ENCODE data around the gene TNFRSF4. TPM values are rescaled to one million over a fixed set of nuclear protein-coding genes. Genes with fewer than 3 reads are reported as not detected.

The TNFRSF4 gene
- total RNA-seq, 1 donor from 2014 or later: 788 TPM

DNA sequence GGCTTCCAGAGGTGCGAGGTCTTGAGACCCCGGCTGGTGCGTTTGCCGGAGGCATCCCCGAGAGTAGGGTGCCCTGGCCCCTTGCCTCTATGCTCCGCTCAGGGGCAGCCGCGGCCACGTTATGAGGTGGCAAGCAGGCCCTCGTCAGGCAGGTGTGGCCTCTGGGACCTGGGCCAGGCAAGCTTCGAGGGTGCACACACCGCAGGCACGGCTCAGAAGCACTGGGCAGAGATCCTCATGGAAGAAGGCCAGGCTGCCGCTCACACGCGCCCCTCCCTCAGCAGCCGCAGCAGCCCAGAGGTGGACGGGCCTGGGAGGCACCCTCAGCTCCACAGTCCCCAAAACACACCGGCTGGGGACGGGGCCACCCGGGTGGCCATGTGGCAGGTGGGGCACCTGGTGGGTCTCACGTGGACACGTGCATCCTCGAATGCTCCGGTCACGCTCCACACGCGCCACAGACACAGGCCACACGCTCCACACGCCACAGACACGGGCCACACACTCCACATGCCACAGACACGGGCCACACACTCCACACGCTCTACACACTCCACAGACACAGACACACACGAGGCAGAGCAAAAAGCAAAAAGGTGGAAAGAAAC lies 11.4 kb upstream of the TNFRSF4 start:
- Mint-ChIP-seq H3K27me3 (ENCODE audit: insufficient read depth) (no peaks in the 10 kb centered on the region), H3K9me3 (no peaks in the 10 kb centered on the region), H3K4me3 (peak overlapping the region; percentile 11), H3K36me3 (ENCODE audit: low read depth) (peaks cover 40% of the 10 kb centered on the region), H3K27ac (peak overlapping the region; percentile 34), H3K4me1 (ENCODE audit: low read depth) (peaks cover 18% of the 10 kb centered on the region)
- intact Hi-C loops (cut with micrococcal nuclease): no loop called here
- no peak for DNase-seq (ENCODE audit: low spot score)

DNA sequence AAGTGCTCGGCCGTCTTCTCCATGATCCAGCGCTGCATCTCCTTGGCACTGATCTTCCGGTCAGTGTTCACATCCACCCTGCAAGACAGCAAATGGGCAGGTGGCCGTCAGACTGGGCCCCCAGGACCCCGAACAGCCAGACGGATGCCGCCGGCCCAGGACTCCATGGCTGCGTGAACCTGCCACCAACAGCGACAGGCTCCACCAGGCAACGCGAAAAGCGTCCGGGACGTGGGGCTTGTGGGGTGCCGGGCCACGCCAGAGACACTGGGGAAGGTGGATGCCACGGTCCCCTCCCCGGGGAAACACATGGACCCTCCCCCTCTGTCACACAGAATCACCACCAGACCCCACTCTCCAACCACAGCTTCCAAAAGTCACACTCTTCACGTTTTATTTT lies 9.9 kb upstream of the TNFRSF4 start:
- Mint-ChIP-seq H3K4me1 (ENCODE audit: low read depth) (peaks cover 12% of the 10 kb centered on the region), H3K9me3 (no peaks in the 10 kb centered on the region), H3K4me3 (no peak overlapping the region), H3K27me3 (ENCODE audit: insufficient read depth) (no peaks in the 10 kb centered on the region), H3K36me3 (ENCODE audit: low read depth) (peaks cover 40% of the 10 kb centered on the region), H3K27ac (no peak overlapping the region)
- no peak for DNase-seq (ENCODE audit: low spot score)
- intact Hi-C loops (cut with micrococcal nuclease): no loop called here

DNA sequence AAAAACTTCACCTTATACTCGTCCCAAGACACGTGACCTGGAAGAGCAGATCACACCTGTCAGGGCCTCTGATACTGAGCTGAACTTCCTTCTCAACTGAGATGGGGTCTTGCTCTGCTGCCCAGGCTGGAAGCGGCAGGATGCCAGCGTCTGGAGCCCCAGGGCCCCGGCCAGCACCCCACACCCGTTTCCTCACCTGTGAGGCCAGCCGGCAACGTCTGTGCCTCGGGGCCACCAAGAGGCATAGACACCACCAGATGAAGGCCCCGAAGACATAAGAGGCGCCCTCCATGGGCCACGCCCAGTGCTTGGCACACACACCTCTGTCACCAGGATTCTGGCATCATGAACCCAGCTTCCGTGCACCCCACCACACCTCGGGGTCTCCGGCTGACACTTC lies 9.4 kb upstream of the TNFRSF4 start:
- Mint-ChIP-seq H3K4me3 (no peak overlapping the region), H3K27me3 (ENCODE audit: insufficient read depth) (no peaks in the 10 kb centered on the region), H3K9me3 (no peaks in the 10 kb centered on the region), H3K27ac (peak overlapping the region; percentile 53), H3K36me3 (ENCODE audit: low read depth) (peaks cover 40% of the 10 kb centered on the region), H3K4me1 (ENCODE audit: low read depth) (peaks cover 15% of the 10 kb centered on the region)
- DNase-seq (ENCODE audit: low spot score): no peak
- intact Hi-C loops (cut with micrococcal nuclease): no loop called here

DNA sequence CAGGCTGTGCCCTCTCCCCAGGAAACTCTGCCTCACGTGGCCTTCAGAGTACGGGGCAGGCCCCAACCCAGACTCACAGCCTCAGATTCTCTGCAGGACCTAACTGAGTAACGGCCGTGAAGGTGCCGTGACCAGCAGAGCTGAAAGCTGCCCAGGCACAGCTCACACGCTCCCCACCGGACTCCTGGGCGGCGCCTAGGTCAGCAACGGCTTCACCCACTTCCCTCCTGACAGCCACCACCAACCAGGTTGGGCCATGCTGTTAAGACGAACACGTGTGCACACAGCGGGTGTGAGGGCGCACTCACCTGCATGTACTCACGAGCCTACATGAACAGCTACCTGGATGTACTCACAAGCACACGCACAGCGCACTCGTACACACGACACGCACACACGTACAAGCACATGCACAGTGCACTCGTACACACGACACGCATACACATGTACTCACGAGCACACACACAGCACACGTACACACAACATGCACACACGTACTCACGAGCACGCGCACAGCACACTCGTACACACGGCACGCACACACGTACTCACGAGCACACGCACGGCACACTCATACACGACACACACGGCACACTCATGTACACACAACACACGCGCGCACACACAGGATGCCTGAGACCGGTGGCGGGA lies 8.7 kb upstream of the TNFRSF4 start:
- Mint-ChIP-seq H3K27me3 (ENCODE audit: insufficient read depth) (no peaks in the 10 kb centered on the region), H3K4me1 (ENCODE audit: low read depth) (peaks cover 20% of the 10 kb centered on the region), H3K9me3 (no peaks in the 10 kb centered on the region), H3K4me3 (no peak overlapping the region), H3K36me3 (ENCODE audit: low read depth) (peaks cover 45% of the 10 kb centered on the region), H3K27ac (peak overlapping the region; percentile 53)
- DNase-seq (ENCODE audit: low spot score): no peak
- intact Hi-C loops (cut with micrococcal nuclease): no loop called here

DNA sequence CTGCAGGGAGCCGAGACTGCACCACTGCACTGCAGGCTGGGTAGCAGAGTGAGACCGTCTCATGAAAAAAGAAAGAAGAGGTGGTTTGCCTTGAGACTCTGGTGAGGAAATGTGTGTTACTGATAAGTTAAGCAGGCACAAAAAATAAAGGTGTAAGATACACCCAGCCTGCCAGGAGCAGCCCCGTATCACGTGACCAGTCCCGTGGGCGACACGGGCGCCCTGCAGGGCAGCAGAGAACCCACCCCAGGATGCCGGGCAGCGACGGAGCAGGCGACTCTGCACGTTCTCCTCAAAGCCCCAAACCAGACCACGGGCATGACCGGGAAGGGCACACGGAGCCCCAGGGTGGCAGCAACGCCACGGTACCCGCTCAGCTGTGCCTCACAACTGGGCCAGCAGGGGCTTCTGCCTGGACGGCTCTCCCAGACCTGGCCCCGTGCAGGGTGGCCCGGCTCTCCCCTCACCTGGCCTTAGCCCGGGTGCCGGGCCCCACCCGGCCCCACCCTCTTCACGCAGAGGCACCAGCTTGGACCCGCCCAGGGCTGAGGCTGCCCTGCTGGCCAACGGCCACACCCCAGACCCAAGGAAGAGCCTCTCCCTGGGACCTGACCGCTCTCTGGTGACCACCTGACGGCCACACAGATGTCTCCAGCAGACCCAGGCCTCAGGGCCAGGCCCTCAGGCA lies 8.1 kb upstream of the TNFRSF4 start:
- Mint-ChIP-seq H3K36me3 (ENCODE audit: low read depth) (peaks cover 48% of the 10 kb centered on the region), H3K9me3 (no peaks in the 10 kb centered on the region), H3K4me3 (no peak overlapping the region), H3K27me3 (ENCODE audit: insufficient read depth) (no peaks in the 10 kb centered on the region), H3K4me1 (ENCODE audit: low read depth) (peaks cover 23% of the 10 kb centered on the region), H3K27ac (no peak overlapping the region)
- intact Hi-C loops (cut with micrococcal nuclease): no loop called here
- DNase-seq (ENCODE audit: low spot score): no peak

DNA sequence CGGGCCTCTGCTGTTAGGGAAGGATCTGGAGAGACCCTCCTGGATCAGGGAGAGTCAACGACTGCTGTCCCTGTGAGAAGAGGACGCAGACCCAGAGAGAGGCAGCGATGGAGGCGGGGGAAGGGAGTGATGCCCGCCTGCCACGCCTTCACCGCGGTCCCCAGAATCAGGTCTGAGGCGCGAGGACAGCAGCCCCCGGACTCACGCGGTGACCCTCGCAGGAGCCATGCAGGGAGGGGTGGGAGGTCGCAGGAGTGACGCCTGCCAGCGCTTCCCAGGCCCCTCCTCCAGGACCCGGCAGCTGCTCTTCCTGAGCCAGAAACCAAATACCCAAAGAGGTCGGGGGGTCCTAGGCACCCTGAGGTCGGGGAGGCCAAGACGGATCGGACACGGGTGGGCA lies 6.2 kb upstream of the TNFRSF4 start:
- Mint-ChIP-seq H3K4me3 (no peak overlapping the region), H3K4me1 (ENCODE audit: low read depth) (peaks cover 39% of the 10 kb centered on the region), H3K9me3 (no peaks in the 10 kb centered on the region), H3K27ac (peak overlapping the region; percentile 87), H3K27me3 (ENCODE audit: insufficient read depth) (no peaks in the 10 kb centered on the region), H3K36me3 (ENCODE audit: low read depth) (peaks cover 47% of the 10 kb centered on the region)
- no peak for DNase-seq (ENCODE audit: low spot score)
- intact Hi-C loops (cut with micrococcal nuclease): no loop called here

DNA sequence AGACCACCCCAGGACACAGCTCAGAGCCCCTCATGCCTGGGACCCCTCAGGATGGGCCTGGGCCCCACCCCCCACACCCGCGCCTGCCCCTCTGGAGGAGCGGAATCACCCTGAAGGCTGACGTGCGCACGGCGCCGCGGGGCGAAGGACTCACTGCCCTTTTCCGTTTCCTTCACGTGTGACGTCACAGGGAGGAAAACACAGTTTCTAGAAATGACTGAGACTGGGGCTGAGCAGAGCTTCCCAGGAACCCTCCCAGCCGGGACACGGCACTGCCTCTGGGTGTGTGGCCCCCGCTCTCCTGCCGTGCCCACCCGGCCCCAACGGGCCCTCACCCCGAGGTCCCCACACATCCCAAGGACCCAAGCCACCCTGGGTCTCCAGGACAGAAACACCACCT lies 5.4 kb upstream of the TNFRSF4 start:
- H3K9me3 Mint-ChIP-seq: no peaks in the 10 kb centered on the region
- H3K27me3 Mint-ChIP-seq (ENCODE audit: insufficient read depth): no peaks in the 10 kb centered on the region
- intact Hi-C loops (cut with micrococcal nuclease): no loop called here
- peak overlapping the region; percentile 87 for H3K27ac Mint-ChIP-seq
- peaks cover 47% of the 10 kb centered on the region for H3K36me3 Mint-ChIP-seq (ENCODE audit: low read depth)
- H3K4me1 Mint-ChIP-seq (ENCODE audit: low read depth): peaks cover 48% of the 10 kb centered on the region
- no peak for DNase-seq (ENCODE audit: low spot score)
- no peak overlapping the region for H3K4me3 Mint-ChIP-seq

DNA sequence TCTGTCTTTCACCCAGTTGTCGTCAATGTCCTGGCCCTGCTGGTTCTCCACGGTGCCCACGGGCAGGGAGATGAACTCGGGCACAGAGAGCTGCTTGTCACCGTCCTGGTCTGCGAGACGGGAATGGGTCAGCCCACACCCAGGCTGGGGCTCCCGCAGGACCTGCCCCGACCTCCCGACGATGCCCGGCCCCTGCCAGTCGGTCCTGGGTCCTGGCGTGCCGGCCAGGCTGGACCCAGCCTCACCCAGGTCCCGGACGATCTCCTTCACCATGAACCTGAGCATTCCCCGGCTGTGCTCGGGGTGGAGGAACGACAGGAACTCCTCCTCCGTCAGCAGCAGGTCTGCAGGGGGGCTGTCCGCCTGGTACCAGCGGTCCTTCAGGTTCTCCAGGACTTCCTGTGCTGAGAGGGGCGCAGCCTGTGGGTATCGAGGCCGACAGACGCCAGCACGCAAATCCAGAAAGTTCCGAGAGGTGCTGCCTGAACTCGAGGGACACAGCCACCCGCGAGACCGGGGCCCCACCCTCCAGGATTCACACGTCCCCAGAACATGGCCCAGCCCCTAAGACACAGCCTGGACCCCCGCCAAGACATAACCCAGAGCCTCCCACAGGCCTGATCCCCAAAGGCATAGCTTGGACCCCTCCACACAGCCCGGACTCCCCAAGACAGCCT lies 4.7 kb upstream of the TNFRSF4 start:
- Mint-ChIP-seq H3K27ac (peak overlapping the region; percentile 87), H3K4me1 (ENCODE audit: low read depth) (peaks cover 50% of the 10 kb centered on the region), H3K27me3 (ENCODE audit: insufficient read depth) (no peaks in the 10 kb centered on the region), H3K4me3 (peak overlapping the region; percentile 30), H3K36me3 (ENCODE audit: low read depth) (peaks cover 46% of the 10 kb centered on the region), H3K9me3 (no peaks in the 10 kb centered on the region)
- intact Hi-C loops (cut with micrococcal nuclease): no loop called here
- no peak for DNase-seq (ENCODE audit: low spot score)

DNA sequence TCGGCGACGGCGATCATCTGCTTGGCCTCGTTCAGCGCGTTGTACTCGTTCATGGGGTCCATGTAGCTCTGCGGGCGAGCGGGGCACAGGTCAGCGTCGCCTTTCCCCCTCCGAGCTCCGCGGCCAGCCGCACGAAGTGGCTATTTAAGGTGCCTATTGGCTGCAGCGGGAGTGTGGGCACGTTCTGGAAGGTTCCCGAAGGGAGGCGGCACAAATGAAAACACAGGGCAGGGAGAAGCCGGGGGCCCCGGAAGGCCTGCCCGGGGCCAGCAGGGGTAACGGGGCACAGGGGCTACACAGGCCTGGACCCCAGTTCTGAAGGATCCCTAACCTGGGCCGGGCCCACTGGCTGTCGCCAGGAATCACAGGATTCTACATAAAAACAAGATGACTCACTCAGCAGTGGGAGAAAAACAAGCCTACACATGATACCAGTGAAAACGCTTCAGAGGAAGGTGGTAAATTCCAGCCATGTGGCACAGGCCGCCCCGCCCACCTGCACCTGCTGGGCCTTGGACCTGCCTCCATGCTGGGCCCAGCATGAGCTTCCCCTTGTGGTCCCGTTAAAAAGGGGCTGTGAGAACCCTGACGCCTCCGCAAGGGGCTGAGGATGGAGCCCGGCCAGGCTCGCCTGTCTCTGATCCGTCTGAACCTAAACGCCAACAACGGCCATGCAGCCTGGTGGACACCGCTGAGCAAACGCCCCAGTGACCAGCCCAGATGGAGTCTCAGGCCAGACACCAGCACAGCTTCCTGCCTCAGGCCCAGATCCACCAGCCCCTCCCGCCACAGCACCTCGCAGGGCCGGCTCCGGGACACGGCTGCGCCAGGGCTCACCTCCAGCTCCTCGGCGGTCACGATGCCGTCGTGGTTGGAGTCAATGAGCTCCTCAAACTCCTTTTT lies 3.9 kb upstream of the TNFRSF4 start:
- H3K36me3 Mint-ChIP-seq (ENCODE audit: low read depth): peaks cover 40% of the 10 kb centered on the region
- H3K27ac Mint-ChIP-seq: peak overlapping the region; percentile 86
- H3K9me3 Mint-ChIP-seq: no peaks in the 10 kb centered on the region
- intact Hi-C loops (cut with micrococcal nuclease): no loop called here
- peaks cover 49% of the 10 kb centered on the region for H3K4me1 Mint-ChIP-seq (ENCODE audit: low read depth)
- DNase-seq (ENCODE audit: low spot score): no peak
- H3K4me3 Mint-ChIP-seq: peak overlapping the region; percentile 37
- no peaks in the 10 kb centered on the region for H3K27me3 Mint-ChIP-seq (ENCODE audit: insufficient read depth)

DNA sequence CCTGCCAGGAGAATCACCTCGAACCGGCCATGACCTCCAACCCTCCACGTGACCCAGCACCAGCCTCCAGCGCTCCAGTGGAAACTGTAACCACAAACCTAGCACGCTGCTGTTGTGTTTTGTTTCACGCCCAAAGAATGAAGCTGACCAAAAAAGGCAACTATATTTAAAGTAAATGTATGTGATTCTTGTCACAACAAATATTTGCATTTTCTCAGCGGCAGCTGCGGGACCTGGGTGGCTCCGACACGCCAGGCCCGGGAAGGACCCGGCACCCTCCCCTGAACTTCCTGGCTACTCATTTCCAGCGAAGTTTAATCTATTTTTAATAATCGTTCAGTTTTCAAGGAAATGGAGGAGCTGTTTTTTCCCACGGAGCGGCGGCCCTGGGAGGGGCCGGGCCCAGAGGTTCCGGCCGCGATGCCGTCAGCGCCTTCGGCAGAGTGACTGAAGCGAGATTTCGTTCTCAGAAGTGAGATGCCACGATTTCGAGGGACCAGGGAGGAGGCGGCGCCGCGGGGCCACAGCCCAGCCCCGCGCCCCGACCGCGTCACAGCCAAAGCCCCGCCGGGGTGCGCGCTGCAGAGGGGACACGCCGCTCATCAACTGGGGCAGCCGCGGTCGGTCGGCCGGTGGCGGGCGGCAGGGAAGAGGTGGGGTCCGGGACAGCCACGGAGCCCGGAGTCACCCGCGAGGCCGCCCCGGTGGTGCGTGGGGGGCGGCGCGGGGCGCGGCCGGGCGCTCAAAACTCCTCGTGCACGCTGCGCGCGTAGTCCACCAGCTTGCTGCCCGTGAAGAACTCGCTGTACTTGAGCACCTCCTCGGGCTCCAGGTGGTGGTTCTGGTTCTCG lies 3.0 kb upstream of the TNFRSF4 start:
- peak overlapping the region; percentile 99 for H3K27ac Mint-ChIP-seq

DNA sequence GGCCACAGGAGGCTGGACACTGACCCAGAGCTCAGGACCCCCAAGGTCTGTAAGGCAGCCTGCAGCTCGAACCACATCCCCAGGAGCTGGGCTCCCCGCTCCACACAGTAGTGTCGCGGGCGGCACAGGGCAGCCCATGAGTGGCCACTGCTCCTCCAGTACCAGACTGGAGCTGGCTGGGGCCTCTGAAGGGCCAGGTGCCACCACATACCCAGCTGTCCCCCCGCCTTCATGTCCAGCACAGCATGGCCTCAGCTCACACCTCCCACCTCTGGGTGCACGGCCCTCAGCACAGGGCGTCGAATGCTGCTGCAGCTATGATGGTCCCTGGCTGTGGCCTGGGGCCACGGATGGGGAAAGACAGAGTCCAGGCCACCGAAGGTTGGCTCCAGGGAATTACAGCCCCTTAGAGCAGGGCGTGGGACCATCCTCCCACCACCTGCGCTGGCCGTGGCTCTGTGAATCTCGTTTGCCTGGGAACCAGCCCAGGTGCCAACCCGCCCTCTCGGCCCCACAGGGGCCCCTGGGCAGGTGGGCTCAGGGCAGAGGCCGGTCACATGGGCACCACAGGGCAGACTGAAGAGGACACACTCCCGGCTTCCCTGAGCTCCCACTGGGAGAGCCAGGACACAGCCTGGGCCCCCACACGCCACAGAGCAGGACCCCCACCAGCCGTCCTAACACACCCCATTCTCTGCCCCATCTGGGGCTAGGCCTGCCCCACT lies 2.1 kb upstream of the TNFRSF4 start:
- intact Hi-C loops (cut with micrococcal nuclease): loop anchor here (1.0 to 2.0 kb wide), 2 partner anchors 8 to 15 kb away; no protein-coding TSS in a partner anchor
- Mint-ChIP-seq H3K4me3 (peak overlapping the region; percentile 86), H3K36me3 (ENCODE audit: low read depth) (peaks cover 33% of the 10 kb centered on the region), H3K9me3 (no peaks in the 10 kb centered on the region), H3K27ac (peak overlapping the region; percentile 99), H3K27me3 (ENCODE audit: insufficient read depth) (no peaks in the 10 kb centered on the region), H3K4me1 (ENCODE audit: low read depth) (peaks cover 46% of the 10 kb centered on the region)
- DNase-seq (ENCODE audit: low spot score): no peak

More for the DNA sequence above, 3.0 kb upstream of the TNFRSF4 start:
- Mint-ChIP-seq H3K27me3 (ENCODE audit: insufficient read depth) (no peaks in the 10 kb centered on the region), H3K36me3 (ENCODE audit: low read depth) (peaks cover 37% of the 10 kb centered on the region), H3K9me3 (no peaks in the 10 kb centered on the region), H3K4me3 (peak overlapping the region; percentile 86), H3K4me1 (ENCODE audit: low read depth) (peaks cover 46% of the 10 kb centered on the region)
- intact Hi-C loops (cut with micrococcal nuclease): loop anchor here (1.0 kb wide), 1 partner anchor 9 kb away; no protein-coding TSS in a partner anchor
- DNase-seq (ENCODE audit: low spot score): no peak

Measured in activated T-helper 1 cell treated with anti-CD3 and anti-CD28 coated beads, Interleukin-12 subunit alpha, Interleukin-12 subunit beta, Interleukin-2, Interleukin-4 antibody, amounts not matched to agents 30 ng/mL and 10 ng/mL and 1 ng/mL, durations not matched to agents 14 hours and 24 hours and 36 hours (primary cell).